ENCODE data around the gene EVA1A.

EVA1A gene

GRCh38 chr2:75540994-75541393 is 19.7 kb downstream of the EVA1A start:
- DNase-seq (ENCODE audit: low read depth): no peak

- no peak for DNase-seq (ENCODE audit: low read depth)
These were observed 20.6 kb downstream of the EVA1A start for GRCh38 chr2:75539955-75540716.

- no peak for DNase-seq (ENCODE audit: low read depth)
These were observed 21.9 kb downstream of the EVA1A start for GRCh38 chr2:75538521-75539490.

- no peak for DNase-seq (ENCODE audit: low read depth)
These were observed 23.1 kb downstream of the EVA1A start for GRCh38 chr2:75537658-75538057.

DNA sequence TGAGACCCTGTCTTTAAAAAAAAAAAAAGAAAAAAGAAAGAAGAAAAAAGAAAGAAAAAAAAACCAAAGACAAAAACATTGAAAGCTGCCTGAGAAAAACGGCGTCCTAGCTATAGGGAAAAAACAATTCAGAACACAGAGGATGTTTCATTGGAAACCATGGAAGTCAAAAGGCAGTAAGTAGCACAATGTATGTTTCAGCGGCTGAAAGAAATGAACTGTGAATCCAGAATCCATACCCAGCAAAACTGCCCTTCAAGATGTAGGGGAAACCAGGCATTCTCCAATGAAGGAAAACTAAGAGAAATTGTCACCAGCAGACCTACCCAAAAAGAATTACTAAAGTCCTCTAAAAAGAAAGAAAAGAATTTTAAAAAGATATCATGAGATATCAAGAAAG is 27.6 kb downstream of the EVA1A start:
- no peak for DNase-seq (ENCODE audit: low read depth)

GRCh38 chr2:75532488-75532887 is 28.3 kb downstream of the EVA1A start:
- DNase-seq (ENCODE audit: low read depth): no peak

- DNase-seq (ENCODE audit: low read depth): no peak
These were observed 32.3 kb downstream of the EVA1A start for GRCh38 chr2:75528221-75528977.

DNA sequence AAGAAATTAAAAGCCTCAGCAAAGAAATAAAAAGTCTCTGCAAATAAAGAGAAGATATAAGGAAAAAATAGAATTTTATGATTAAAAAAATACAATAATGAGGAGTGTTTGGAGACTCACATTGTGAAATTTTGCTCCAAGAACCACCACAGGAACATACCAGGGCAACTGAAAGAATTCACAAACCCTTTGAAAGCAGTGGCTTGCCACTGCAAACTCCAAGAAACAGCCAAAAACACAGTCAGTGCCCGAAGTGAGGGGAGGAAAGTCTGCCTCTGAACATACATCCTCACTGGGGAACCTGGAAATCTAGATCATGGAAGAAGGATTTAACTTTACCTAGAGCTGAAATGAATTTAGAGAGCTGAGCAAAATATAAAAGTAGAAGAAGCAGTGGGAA is 33.1 kb downstream of the EVA1A start:
- DNase-seq (ENCODE audit: low read depth): no peak

GRCh38 chr2:75526842-75527241 is 33.9 kb downstream of the EVA1A start:
- no peak for DNase-seq (ENCODE audit: low read depth)

DNA sequence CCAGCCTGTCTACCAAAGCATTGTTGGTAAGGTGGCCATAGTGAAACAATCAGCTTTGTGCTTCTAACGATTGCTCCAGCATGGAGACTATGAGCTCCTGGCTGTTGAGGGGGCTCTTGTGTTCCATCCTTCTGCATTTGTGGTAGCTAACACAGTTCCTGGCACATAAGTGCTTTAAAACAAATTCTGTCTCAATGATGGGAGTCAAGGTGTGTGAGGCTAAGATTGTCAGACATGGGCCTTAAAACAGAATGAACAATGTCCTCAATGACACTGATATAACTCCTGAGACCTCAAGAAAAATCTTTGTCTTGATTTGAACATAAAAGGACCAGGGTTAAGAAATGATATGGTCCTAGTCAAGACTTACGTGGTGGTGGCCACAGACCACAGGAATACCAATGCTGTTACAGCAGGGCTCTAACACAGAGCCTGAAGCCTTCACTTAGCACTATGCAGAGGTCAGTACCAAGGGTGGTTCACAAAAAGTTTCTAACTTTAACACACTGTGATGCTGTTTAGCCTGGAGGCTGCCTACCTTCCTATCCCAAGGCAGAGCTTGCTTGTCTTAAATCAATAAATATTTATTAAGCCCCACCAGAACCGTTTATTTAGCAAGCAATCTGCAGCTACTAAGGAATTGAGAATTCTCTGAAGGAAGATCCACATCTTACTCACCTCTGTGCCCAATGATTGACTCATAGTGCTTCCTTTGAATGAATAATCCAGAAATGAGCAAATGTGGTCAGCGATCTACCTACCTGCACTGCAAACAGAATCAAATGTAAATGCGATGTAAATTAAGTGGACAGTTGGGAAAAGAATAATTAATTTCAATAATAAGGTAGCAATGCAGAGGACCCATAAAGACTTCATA is 35.1 kb downstream of the EVA1A start:
- DNase-seq (ENCODE audit: low read depth): no peak

DNA sequence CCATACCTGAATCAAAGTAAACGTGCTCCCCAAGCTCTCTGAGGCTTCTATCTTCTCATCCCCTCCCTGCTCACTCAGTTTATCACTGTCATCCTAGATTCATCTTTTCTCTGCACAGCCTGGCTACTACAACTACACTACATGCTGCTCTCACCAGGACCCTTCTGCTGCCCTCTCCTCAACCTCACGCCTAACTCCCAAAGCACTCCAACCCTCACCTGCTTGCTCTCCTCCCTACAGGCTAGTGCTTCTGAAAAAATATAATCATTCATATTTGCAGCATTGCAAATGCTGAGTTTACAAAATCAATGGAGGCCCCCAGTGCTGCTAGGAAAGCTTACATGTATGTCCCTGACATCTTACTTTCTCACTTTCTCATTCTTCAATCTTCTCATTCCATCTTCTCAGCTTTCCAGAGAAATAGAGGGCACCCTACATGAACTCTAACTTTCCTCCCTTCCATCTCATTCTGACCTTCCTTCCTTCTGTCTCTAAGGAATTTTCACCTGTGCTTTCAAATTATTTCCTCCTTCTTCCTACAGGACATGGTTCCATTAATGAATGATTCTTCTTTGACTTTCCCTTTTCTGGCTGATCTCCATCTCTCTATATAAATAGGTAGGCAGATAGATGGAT is 36.3 kb downstream of the EVA1A start:
- no peak for DNase-seq (ENCODE audit: low read depth)

- no peak for DNase-seq (ENCODE audit: low read depth)
These were observed 37.1 kb downstream of the EVA1A start for GRCh38 chr2:75523313-75524275.

- no peak for DNase-seq (ENCODE audit: low read depth)
These were observed 38.0 kb downstream of the EVA1A start for GRCh38 chr2:75522543-75523312.

DNA sequence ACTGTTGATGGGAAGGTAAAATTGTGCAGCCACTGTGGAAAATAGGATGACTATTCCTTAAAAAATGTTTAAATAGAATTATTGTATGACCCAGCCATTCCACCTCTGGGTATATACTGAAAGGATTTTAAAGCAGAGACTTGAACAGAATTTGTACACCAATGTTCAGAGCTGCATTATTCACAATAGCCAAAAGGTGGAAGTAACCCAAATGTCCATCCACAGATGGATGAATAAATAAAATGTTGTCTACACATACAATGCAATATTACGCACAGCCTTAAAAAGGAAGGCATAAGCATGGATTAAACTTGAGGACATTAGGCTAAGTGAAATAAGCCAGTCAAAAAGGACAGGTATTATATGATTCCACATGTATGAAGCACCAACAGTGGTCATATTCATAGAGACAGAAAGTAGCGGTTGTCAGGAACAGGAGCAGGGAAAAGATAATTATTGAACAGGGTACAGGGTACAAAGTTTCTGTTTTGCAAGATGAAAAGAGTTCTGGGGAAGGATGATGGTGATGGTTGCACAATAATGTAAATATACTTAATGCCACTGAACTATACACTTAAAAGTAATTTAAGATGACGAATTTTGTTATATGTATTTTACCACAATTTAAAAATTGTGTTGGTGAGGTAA is 39.4 kb downstream of the EVA1A start:
- DNase-seq (ENCODE audit: low read depth): no peak

GRCh38 chr2:75519843-75520242 is 40.9 kb downstream of the EVA1A start:
- DNase-seq (ENCODE audit: low read depth): no peak

- DNase-seq (ENCODE audit: low read depth): no peak
These were observed 41.9 kb downstream of the EVA1A start for GRCh38 chr2:75518638-75519465.

DNA sequence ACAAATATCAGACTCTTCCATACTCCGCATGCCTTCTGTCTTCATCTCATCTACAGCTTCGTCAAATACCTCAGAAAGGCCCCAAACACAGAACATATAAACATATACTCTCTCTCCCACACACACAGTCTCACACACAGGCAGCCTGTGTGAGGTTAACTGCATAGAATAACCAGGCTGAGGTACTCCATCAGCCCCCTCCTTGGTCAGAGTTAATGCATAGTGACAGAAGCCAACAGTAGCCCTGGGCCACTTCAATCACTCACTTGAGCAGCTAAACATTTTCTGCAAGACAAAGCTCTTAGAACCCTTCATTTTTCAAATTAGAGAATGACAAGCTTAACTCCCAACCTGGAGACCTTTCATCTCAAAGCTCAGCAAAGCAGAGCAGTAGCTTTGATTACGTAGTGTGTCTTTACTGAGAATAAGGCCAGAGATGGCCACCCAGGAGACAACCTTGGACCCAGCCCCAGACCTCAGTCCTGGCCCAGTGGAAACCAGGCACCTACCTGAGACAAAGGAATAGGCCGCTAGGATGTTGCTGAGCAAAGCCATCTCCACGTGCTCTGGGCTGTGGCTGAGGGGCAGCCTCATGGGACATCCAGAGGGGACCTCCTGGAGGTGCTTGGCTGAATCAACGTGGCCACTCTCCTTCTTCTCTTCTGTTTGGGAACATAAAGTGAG is 43.0 kb downstream of the EVA1A start:
- no peak for DNase-seq (ENCODE audit: low read depth)
